AG04449 (cell line): ENCODE data around the gene DCAF15.
A peak's percentile ranks its signal among the peaks of the same experiment; 100 is the strongest.

Source experiments
- CTCF ChIA-PET: fragments of 350-600 bp; formaldehyde crosslinking; extraction: SDS; loops from one replicate; lab custom pipeline; 2021; ENCODE audit warnings: antibody characterized with exemption; lab: Yijun Ruan, JAX
- POLR2A ChIA-PET: fragments of 400-600, 350-600 bp; formaldehyde crosslinking; extraction: SDS; loops from one replicate; lab custom pipeline; 2020; ENCODE audit warnings: antibody characterized with exemption, inconsistent platforms; lab: Yijun Ruan, JAX
- DNase-seq: peaks from one replicate; pipeline ENCODE4 v3.0.0-alpha.2; 2010; ENCODE audit warnings: low read depth, low spot score
- H3K4me3 ChIP-seq: 2 replicates; pipeline ENCODE4 v1.5.1; 2011; ENCODE audit warnings: low read depth, mild to moderate bottlenecking, control low read depth, low read length
- TF ChIP-seq, protein P1 (sequence below): IDR thresholded peaks from one replicate; pipeline ENCODE4 v1.5.1; 2011; ENCODE audit warnings: mild to moderate bottlenecking, moderate library complexity, low read length, control low read depth, inconsistent platforms; ENCODE audit not compliant: insufficient read depth; ENCODE audit errors: missing control alignments

DCAF15 gene

DNA sequence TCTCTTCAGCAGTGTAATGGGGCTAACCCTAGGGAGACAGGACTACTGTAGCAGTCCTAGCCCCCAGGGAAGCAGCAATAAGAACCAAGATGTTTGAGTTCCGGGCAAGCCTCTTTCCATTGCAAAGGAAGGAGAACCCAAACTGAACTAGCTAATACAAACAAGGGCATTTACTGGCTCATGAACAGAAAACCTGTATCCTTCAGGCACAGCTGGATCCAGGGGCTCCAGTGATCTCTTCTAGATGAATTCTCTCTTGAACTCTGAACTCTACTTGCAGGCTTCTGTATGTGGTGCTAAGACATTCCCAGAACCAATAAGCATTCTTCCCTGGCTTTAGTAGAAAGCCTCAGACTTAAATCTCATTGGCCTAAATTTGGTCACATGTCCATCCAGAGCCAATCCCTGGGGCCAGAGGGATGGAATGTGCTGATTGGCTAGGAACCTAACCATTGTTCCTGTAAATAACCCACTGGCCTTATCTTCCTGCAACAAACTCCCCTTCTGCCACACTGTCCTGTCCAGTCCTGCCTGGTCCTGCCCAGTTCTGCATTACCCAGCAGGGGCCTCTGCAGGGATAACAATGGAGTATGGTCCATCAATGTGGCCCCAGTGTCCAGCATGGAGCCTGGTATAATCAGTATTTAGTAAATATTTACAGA, 10.2 kb upstream of the DCAF15 start:
- ChIA-PET CTCF (interaction anchor here (1.2 to 1.5 kb wide), 2 partner anchors 131 to 133 kb away, joined by 3 read pairs; no protein-coding TSS in a partner anchor), POLR2A (no interaction called here)
- TF ChIP-seq, protein P1, sequence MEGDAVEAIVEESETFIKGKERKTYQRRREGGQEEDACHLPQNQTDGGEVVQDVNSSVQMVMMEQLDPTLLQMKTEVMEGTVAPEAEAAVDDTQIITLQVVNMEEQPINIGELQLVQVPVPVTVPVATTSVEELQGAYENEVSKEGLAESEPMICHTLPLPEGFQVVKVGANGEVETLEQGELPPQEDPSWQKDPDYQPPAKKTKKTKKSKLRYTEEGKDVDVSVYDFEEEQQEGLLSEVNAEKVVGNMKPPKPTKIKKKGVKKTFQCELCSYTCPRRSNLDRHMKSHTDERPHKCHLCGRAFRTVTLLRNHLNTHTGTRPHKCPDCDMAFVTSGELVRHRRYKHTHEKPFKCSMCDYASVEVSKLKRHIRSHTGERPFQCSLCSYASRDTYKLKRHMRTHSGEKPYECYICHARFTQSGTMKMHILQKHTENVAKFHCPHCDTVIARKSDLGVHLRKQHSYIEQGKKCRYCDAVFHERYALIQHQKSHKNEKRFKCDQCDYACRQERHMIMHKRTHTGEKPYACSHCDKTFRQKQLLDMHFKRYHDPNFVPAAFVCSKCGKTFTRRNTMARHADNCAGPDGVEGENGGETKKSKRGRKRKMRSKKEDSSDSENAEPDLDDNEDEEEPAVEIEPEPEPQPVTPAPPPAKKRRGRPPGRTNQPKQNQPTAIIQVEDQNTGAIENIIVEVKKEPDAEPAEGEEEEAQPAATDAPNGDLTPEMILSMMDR = no peak
- no peak overlapping the region for H3K4me3 ChIP-seq
- DNase-seq = no peak

DNA sequence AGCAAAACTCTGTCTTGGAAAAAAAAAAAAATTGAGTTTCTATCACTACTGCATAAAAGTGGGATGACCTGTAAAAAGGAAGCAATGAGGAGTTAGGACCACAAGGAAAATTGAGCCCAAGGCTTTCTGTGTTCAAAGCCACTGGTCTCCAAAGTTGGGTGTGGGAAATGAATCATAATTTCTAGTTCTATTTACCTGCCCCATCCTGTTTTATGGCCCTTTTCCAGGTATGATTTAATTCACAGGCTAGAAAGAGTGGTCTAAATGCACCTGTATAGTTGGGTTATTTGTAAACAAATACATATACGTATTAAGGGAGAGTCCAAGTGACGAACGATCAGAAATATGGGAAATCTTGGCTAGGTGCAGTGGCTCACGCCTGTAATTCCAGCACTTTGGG, 5.9 kb upstream of the DCAF15 start:
- CTCF ChIA-PET = no interaction called here
- POLR2A ChIA-PET = interaction anchor here (0.6 kb wide), 1 partner anchor 54 kb away, joined by 4 read pairs; no protein-coding TSS in a partner anchor
- no peak overlapping the region for H3K4me3 ChIP-seq
- DNase-seq = no peak
- TF ChIP-seq, protein P1 = no peak

DNA sequence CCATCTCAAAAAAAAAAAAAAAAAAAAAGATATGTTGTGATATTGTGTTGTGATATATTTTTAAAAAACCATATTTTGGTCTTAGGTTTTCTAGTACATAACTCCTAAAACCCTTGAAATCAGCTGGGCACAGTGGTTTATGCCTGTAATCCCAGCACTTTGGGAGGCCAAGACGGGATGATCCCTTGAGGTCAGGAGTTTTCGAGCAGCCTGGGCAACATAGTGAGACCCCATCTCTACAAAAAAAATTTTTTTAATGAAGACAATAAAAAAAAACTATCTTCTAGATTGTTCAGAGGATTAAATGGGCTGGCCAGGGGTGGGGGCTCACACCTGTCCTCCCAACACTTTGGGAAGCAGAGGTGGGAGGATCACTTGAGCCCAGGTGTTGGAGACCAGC, 1.3 kb upstream of the DCAF15 start:
- DNase-seq = no peak
- ChIA-PET POLR2A (interaction anchor here (1.0 kb wide), 1 partner anchor 12 kb away, joined by 3 read pairs; the partner anchor contains the start of gene PODNL1), CTCF (interaction anchor here (0.7 to 2.0 kb wide), 2 partner anchors 13 to 70 kb away, joined by 3 to 6 read pairs; partner anchors contain the start of gene PODNL1)
- TF ChIP-seq, protein P1 = no peak
- H3K4me3 ChIP-seq = no peak overlapping the region

DNA sequence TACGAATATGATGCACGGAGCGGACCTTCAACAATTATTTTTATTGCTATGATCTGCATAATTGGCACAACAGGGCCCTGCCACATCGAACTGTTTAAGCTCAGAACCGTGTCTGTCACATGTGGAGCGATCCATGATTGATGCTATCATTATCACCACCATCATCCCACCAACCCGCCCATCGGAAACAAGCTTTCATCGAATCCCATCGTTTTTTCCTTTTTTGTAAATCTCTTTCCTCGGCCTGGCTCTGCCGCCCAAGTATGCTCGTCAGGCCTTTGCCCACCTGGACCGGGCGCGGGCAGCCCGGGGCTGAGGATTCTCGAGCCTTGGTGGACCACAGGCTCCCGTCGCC, 533 bp upstream of the DCAF15 start:
- no peak for DNase-seq
- ChIA-PET POLR2A (interaction anchor here (0.6 to 1.0 kb wide), 2 partner anchors 55 to 62 kb away, joined by 3 to 4 read pairs; partner anchors contain the start of gene RFX1), CTCF (interaction anchor here (1.4 to 2.3 kb wide), 3 partner anchors 14 to 129 kb away, joined by 4 to 11 read pairs (median 7); partner anchors contain the start of gene PODNL1)
- H3K4me3 ChIP-seq = peak overlapping the region; percentile 66
- TF ChIP-seq, protein P1 = no peak

DNA sequence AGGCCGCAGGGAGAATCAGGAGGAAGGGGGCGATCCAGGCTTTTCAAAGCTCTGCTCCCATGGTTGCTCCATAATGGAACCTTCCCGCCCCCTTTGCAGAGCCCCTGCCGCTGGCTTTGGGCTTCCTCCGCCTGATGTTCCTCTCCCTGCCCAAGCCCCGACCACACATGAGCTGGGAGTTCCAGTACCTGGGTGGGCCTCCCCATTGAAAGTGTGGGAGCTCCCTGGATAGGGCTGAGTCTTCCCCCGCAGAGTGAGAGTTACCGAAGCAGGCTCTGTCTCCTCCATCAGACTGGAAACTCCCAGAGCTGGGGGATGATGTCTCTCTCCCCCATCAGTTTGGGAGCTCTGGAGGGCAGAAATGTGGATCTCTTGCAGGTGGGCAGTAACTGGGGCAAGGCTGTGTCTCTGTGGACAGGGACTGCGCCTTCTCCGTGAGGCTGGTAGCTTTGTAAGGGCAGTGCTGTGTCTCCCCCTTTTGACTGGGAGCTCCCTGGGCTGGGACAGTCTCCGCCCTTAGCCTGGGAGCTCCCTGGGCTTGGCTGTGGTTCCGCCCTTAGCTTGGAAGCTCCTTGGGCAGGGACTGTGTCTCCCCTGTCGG, 722 bp downstream of the DCAF15 start:
- TF ChIP-seq, protein P1 = peak; percentile 35
- no peak for DNase-seq
- POLR2A ChIA-PET = interaction anchor here (0.6 to 1.6 kb wide), 3 partner anchors 14 to 119 kb away, joined by 3 to 7 read pairs (median 5); partner anchors contain the start of gene PODNL1
- peak overlapping the region; percentile 78 for H3K4me3 ChIP-seq
- CTCF ChIA-PET = interaction anchor here (0.7 to 2.3 kb wide), 11 partner anchors 15 to 184 kb away, joined by 3 to 11 read pairs (median 6); partner anchors contain the start of genes ASF1B, MISP3 and PODNL1

DNA sequence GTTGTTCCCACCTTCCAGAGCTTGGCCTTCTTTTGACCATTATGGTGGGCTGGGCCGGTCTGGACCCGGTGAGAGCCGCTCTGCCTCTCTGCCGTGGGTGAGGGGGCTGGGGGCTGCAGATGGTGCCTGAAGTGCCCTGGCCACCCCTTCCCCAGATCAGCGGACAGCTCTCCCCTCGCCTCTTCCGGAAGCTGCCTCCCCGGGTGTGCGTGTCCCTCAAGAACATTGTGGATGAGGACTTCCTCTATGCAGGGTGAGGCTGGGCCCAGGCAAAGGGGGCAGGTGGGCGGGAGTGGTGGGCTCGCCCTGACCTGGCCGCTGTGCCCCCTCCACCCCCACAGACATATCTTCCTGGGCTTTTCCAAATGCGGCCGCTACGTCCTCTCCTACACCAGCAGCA, 1.9 kb downstream of the DCAF15 start:
- TF ChIP-seq, protein P1 = no peak
- POLR2A ChIA-PET = no interaction called here
- no peak overlapping the region for H3K4me3 ChIP-seq
- CTCF ChIA-PET = interaction anchor here (1.3 to 1.9 kb wide), 4 partner anchors 70 to 122 kb away, joined by 4 to 9 read pairs (median 7); partner anchors contain the start of gene MISP3
- DNase-seq = no peak
